Stimulated activated CD4-positive, alpha-beta T cell treated with anti-CD3 and anti-CD28 coated beads, Interleukin-2, amount 100 ng/mL, for 24 hours (primary cell): ENCODE measurements around the gene ZFP36.

Experiments used
- DNase-seq, 2 donors: peaks; one replicate each; pipeline ENCODE4 v3.0.0-alpha.2; 2020

The ZFP36 gene

GRCh38 chr19:39384839-39385568 lies 21.6 kb upstream of the ZFP36 start:
- no peak for DNase-seq

GRCh38 chr19:39385629-39386411 lies 20.8 kb upstream of the ZFP36 start:
- DNase-seq, result no peak

DNA sequence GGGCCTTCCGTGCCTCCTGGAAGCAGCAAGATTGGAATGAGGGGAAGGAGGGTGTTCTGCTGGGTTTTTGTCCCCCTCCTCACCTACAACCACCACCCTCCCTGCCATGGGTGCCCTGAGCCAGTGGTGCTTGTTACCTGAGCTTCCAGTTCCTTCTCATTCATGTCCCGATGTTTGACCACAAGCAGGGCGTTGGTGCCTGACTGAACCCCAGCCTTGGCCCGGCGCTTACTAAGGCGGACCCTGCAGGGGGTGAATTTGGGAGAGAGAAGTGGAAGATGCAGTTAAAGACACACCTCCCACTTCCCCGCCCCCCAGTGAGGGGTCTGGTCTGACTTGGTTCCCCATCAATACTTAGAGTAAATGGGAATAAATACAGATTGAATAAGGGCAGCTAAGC lies 20.1 kb upstream of the ZFP36 start:
- DNase-seq, result no peak

- DNase-seq, result no peak
Measured at GRCh38 chr19:39388657-39389056, 18.0 kb upstream of the ZFP36 start.

- no peak for DNase-seq
Measured at GRCh38 chr19:39389631-39390414, 16.8 kb upstream of the ZFP36 start.

GRCh38 chr19:39390451-39390750 lies 16.2 kb upstream of the ZFP36 start:
- peak in 1 of 2 donors; percentile 76 for DNase-seq

- peak; percentile 92 to 95 for DNase-seq
Measured at GRCh38 chr19:39390751-39391437, 15.8 kb upstream of the ZFP36 start, which contains the start of the genes MED29 and PAF1. TSS of gene MED29 (plus strand) at chr19:39391378. CDS start at chr19:39391423, 45 bp downstream. TSS of gene PAF1 (minus strand) at chr19:39391106. CDS start at chr19:39390864, 242 bp downstream.

DNA sequence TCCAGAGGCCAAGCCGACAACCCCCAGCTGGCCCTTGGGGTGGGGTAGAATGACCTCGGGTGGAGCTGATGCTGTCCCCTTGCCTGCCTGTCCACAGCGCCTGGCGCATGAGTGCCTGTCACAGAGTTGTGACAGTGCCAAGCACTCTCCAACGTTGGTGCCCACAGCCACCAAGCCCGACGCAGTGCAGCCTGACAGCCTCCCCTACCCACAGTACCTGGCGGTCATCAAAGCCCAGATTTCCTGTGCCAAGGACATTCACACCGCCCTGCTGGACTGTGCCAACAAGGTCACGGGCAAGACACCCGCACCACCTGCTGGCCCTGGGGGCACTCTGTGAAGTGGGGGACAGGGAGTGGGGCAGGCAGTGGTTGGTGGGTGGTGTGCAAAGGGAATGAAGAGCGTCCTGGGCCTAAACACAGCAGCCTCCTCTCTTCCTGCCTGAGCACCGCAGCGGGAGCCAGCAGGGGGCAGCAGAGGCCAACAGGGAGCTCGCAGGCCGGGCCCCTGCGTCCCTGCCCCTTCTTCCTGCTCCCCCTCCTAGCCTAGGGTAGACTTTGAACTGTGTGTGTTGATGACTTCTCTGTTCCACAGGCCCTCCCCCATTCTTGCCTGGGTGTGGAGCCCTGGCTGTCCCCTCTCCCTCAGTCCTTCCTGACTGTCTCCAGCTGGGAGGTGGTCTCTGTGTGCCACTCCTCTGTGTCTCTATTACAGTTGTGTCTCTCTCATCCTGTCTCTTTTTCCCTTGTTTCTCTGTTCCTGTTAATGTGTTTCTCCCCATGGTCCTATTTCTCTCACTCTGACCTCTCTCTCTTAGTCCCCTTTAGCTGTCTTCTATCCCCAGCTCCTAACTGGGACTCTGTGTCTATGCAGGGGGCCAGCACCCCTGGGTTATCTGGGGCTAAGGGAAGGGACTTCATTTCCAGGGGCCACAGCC lies 9.0 kb upstream of the ZFP36 start:
- peak; percentile 96 to 97 for DNase-seq

DNA sequence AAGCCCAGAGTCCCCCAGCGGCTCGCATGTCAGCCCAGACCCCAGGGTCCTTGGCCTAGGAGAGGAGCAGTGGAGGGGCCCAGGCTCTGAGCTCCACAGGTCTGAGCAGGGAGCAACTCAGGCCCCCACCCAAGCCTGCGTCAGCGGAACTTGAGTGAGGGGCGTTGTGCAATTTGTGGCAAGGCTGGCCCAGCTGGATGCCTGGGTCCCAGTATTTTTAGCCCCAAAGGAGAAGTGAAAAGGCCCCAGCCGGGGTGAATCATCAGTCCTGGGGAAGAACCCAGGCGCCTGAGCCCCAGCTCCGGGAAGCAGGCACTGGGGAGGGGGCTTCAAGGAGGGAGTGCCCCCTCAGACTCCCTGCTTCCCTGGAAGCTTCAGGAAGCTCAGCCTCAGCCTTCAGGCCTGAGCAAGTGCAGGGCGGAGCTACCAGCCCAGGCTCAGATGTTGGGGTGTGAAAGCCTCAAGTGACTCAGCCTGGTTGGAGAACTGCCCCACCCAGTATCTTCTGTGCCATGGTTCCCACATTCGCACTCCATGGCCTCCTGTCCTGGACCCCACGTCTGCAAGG lies 8.3 kb upstream of the ZFP36 start:
- DNase-seq, result peak; percentile 65 to 68

GRCh38 chr19:39399668-39400050 lies 7.0 kb upstream of the ZFP36 start:
- DNase-seq, result no peak

- DNase-seq, result no peak
Measured at GRCh38 chr19:39400061-39400460, 6.6 kb upstream of the ZFP36 start.

DNA sequence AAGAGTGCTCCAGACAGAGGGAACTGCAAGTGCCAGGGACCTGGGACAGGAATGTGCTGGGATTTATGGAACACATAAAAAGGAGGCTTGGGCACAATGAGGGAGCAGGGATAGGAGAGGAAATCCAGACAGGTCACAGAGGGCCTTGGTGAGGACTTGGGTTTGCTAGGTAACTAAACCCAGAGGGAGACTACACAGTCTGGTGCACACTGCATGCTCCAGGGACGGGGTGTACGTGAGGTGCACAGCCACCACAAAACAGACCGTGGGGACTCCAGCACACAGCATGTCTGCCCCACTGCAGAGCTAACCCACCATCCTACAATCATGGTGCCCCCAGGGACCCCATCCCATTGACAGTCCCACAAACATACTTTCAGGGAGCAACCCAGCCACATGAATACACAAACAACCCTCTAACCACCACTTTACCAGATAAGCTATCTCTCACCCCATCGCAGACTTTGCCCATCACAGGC lies 5.5 kb upstream of the ZFP36 start:
- DNase-seq, result no peak

DNA sequence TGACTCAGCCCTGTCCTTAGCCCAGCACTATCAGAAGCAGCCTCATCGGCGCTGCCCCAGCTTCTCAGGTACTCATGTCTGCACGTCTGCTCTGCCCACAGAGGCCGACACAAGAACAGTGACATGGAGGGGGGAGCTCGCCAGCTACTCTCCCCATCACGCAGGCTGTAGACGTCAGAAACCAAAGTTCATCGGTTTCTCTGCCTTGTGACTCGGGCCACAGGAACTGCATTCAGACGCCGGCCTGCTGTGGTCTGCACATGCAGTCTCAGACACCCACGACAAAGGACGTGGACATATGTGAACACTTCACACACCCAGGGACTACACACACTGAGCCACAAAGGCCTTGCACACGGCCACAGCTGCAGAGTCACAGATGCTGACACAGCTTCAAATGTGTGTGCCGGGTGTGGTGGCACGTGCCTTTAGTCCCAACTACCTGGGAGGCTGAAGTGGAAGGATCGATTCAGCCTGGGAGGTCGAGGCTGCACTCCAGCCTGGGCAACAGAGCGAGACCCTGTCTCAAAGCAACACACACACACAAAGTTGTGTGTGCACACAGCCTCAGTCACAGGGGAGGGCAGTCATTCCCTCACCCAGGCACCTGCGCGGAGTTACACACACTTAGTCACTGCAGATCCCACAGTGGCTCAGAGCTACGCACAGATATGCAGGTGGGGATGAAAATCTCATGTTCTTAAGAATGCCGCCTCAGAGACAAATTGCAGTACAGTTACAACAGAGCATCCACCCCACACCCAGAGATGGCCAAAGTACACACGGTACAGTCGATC lies 4.9 kb upstream of the ZFP36 start:
- DNase-seq, result peak; percentile 79 to 81

DNA sequence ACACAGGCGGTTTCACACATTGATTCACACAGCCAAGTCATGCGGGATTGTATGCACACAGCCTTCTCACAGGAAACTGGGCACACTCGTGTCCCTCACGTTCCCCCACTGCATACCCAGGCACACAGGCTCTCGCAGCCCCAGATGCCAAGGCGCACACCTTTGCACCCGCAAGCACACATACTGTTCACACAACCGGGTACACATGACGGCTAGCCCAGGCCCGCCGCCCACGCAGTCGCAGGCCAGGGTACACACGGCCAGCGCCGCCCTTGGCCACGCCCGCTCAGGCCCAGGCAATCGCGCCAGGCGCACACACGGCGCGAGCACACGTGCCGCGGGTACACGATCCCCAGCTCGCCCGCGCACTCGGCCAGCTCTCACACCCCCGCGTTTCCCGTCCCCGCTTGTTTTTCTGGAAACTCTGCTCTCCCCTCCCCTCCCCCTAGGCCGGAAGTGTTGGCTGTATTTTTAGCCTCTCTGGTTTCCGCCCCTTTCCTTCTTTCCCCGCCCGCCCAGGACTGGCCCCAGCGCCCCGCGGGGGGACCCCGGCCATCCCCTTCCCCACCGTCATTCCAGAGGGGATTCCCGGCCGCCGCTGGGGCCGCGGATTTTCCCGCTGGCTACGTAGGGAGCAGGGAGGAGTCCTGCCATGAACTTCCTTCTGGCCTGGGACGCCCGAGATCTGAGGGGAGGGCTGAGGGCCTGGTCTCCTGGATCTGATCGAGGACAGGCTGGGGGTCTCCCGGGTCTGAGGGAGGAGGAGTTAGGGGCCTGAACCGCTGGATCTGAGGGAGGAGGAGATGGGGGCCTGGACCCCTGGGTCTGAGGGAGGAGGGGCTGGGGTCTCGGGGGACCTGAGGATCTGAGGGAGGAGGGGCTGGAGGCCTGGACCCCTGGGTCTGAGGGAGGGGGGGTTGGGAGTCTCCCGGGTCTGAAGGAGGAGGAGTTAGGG lies 4.0 kb upstream of the ZFP36 start:
- peak; percentile 84 to 90 for DNase-seq

GRCh38 chr19:39403331-39404312 lies 3.0 kb upstream of the ZFP36 start:
- DNase-seq, result peak; percentile 97

DNA sequence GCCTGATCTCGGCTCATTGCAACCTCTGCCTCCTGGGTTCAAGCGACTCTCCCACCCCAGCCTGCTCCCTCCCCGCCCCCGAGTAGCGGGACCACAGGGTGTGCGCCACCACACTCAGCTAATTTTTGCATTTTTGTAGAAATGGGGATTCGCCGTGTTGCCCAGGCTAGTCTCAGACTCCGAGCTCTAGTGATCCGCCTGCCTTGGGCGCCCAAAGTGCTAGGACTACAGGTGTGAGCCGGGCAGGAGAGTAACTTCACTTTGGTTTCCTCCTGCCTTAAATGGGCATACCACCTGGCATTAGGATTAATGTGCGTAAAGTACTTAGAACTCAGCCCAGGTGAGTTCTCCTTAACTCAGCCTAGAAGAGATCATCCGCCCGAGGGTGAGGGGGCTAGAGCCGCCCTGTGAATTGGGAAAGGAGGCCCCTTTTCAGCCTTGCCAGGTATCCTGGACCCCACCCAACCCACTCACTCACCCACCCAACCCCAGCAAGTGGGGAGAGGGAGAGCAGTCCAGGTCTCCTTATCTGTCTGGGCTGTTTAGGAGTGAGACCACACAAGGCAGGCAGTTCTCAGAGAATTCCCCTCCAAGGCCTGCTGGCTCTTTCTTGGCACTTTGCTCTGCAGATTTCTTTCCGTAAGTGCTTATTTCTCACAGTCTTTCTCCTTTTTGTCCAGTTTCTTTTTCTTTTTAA lies 1.2 kb upstream of the ZFP36 start:
- DNase-seq, result no peak
